GM06990 (cell line): ENCODE data around the gene RHOT1.
"Not testable (repeated sequence)": the region's sequence is repeated elsewhere in the genome, so short reads cannot be mapped to it uniquely, and the experiment has no call there.

ENCODE experiments used
- DNase-seq: peaks from one replicate; pipeline ENCODE4 v3.0.0-alpha.2; 2011; ENCODE audit not compliant: insufficient read length; ENCODE audit errors: extremely low read depth
- H3K27me3 ChIP-seq: replicated peaks from 2 replicates; pipeline ENCODE4 v1.6.0; 2011; ENCODE audit warnings: low read length; ENCODE audit not compliant: control insufficient read depth, insufficient read depth
- H3K36me3 ChIP-seq: 2 replicates; pipeline ENCODE4 v1.5.1; 2011; ENCODE audit warnings: low read length; ENCODE audit not compliant: control insufficient read depth, insufficient read depth
- H3K4me3 ChIP-seq: replicated peaks from 2 replicates; pipeline ENCODE4 v1.5.1; 2011; ENCODE audit warnings: low read depth, mild to moderate bottlenecking, control low read depth, low read length
- CTCF ChIP-seq: IDR thresholded peaks from 2 replicates; pipeline ENCODE4 v1.5.1; 2011; ENCODE audit warnings: low read length, control low read depth, mild to moderate bottlenecking, inconsistent platforms; ENCODE audit not compliant: insufficient read depth, poor library complexity, severe bottlenecking

RHOT1 gene

GRCh38 chr17:32180262-32180661, 38.0 kb downstream of the RHOT1 start:
- DNase-seq, H3K27me3 ChIP-seq, H3K4me3 ChIP-seq, H3K36me3 ChIP-seq: not testable (repeated sequence)

GRCh38 chr17:32185875-32186274, 43.6 kb downstream of the RHOT1 start:
- no peaks in the 10 kb centered on the region for H3K36me3 ChIP-seq

GRCh38 chr17:32187271-32187670, 45.0 kb downstream of the RHOT1 start:
- H3K4me3 ChIP-seq: no peak overlapping the region
- no peaks in the 10 kb centered on the region for H3K27me3 ChIP-seq
- H3K36me3 ChIP-seq: no peaks in the 10 kb centered on the region
- TF ChIP-seq CTCF: no peak
- DNase-seq: no peak

More at GRCh38 chr17:32185875-32186274, 43.6 kb downstream of the RHOT1 start:
- H3K27me3 ChIP-seq: no peaks in the 10 kb centered on the region
- H3K4me3 ChIP-seq: no peak overlapping the region
- no peak for TF ChIP-seq CTCF
- no peak for DNase-seq

GRCh38 chr17:32189343-32189742, 47.0 kb downstream of the RHOT1 start:
- no peak for TF ChIP-seq CTCF
- no peaks in the 10 kb centered on the region for H3K27me3 ChIP-seq
- no peak for DNase-seq
- H3K36me3 ChIP-seq: no peaks in the 10 kb centered on the region
- no peak overlapping the region for H3K4me3 ChIP-seq

GRCh38 chr17:32191306-32191705, 49.0 kb downstream of the RHOT1 start:
- TF ChIP-seq CTCF: no peak
- DNase-seq: no peak
- no peaks in the 10 kb centered on the region for H3K27me3 ChIP-seq
- H3K36me3 ChIP-seq: no peaks in the 10 kb centered on the region; the same call in none of the 2 replicates
- H3K4me3 ChIP-seq: no peak overlapping the region

GRCh38 chr17:32192379-32192778, 50.1 kb downstream of the RHOT1 start:
- TF ChIP-seq CTCF: no peak
- Histone ChIP-seq H3K27me3 (no peaks in the 10 kb centered on the region), H3K36me3 (no peaks in the 10 kb centered on the region; the same call in none of the 2 replicates), H3K4me3 (no peak overlapping the region)
- DNase-seq: no peak
